AG08396 (cell line): ENCODE measurements around the gene HNRNPK.

Source experiments
- DNase-seq: peaks from one replicate; pipeline ENCODE4 v3.0.0; 2012; ENCODE audit warnings: low spot score, mixed read lengths

Gene HNRNPK

GRCh38 chr9:83932851-83933250 lies 47.2 kb downstream of the HNRNPK start:
- DNase-seq: no peak

- DNase-seq: no peak
Observed at GRCh38 chr9:83932011-83932410, 48.0 kb downstream of the HNRNPK start.

- DNase-seq: no peak
Observed at GRCh38 chr9:83930881-83931280, 49.1 kb downstream of the HNRNPK start.

- no peak for DNase-seq
Observed at GRCh38 chr9:83927591-83927990, 52.4 kb downstream of the HNRNPK start.

- DNase-seq: peak; percentile 97
Observed at GRCh38 chr9:83920927-83921707, 58.9 kb downstream of the HNRNPK start, which contains the start of gene KIF27. Gene KIF27 (minus strand): TSS chr9:83921432. CDS start chr9:83915591, 5,841 bp downstream.

- DNase-seq: no peak
Observed at GRCh38 chr9:83920469-83920926, 59.5 kb downstream of the HNRNPK start.

GRCh38 chr9:83919111-83919510 lies 60.9 kb downstream of the HNRNPK start:
- DNase-seq: no peak
